HG03354 (cell line): ENCODE data around the gene GPC1.

Source experiments
- ATAC-seq: cut with Tn5 transposase; IDR thresholded peaks from one replicate; pipeline ENCODE4 v1.9.1; 2021; ENCODE audit warnings: mild to moderate bottlenecking; ENCODE audit not compliant: unreplicated experiment, poor library complexity, severe bottlenecking

GPC1 gene

DNA sequence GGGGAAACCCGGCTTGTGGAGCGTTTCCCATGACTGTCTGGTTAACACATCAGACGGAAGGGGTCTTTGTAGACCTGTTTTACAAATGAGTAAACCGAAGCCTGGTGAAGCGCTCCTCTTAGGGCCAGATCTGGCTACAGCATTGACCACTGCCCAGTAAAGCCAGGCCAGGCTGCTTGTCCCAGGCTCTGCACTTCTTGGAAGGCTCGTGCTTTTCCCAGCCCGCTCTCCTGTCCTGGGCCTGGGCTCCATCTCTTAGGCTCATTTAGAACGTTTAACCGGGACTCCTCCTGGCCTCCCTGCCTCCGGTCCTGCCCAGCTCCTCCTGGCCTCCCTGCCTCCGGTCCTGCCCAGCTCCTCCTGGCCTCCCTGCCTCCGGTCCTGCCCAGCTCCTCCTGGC is 4.8 kb downstream of the GPC1 start:
- no peak for ATAC-seq

DNA sequence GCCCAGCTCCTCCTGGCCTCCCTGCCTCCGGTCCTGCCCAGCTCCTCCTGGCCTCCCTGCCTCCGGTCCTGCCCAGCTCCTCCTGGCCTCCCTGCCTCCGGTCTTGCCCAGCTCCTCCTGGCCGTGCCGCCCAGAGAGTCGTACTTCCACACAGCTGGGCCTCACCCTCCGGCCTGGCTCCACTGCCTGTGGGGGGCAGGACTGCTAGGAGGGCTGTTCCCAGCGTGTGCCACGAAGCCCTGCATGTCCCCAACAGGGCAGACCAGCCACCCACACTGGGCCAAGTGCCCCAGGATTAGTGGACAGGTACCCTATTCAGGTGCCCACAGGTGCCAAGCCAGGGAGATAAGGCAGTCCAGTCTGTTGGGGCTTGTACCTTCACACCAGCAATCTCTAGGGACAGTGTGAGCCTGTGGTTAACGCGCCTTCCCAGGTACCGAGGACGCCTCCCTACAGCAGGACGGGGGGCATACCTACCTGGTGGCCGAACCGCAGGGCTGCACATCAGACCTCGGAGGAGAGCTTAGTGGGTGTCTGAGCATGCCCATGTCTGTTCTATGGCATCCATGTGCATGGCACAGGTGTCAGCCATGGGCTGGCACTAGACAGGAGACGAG is 5.3 kb downstream of the GPC1 start:
- ATAC-seq, result no peak

DNA sequence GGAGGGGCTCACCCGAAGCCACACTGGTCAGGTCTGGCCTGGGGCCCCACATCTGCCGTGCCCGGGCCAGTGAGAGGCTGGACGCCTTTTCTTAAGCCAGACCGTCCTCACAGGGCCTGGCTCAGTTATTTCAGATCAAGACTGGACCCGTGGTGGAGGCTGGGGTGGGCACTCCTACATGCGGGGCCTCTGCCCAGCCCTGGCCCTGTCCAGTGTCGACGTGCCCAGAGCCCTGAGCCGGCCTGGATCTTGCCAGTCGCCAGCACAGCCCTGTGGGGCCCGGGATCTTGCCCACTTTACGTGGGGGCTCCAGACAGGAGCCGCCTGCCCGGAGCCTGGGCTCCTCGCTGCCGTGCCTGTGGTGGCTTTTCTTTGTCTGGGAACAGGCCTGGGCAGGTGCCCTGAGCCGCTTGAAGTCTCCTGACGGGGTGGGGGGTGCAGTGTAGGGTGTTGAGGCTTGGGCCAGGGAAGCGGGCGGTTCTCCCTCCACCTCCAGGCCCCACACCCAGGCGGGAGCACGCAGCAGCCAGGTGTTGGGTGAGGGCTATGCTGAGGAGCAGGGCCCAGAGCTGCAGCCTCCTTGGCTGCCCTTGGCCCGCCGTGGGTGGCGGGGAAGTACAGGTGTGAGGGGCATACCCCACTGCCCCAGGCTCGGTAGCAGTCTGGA is 6.0 kb downstream of the GPC1 start:
- no peak for ATAC-seq

DNA sequence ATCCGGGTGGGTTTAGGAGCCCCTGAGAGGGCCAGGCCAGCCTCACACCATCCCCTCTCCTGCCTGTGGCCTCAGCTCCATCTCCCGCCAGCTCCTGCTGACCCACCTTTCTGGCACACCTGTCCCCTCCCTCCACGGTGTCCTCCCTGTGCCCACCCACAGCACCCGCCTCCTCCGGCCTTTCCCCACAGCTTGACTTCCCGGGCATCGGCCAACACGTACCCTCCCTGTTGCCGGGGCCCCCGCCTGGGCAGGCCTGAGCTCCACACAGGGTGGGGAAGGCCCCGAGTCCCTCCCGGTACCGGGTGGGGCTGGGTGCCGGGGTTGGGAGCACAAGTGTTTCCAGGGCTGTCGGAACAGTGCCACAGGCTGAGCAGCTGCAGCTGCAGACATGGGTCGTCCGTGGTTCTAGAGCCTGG is 6.5 kb downstream of the GPC1 start:
- no peak for ATAC-seq

DNA sequence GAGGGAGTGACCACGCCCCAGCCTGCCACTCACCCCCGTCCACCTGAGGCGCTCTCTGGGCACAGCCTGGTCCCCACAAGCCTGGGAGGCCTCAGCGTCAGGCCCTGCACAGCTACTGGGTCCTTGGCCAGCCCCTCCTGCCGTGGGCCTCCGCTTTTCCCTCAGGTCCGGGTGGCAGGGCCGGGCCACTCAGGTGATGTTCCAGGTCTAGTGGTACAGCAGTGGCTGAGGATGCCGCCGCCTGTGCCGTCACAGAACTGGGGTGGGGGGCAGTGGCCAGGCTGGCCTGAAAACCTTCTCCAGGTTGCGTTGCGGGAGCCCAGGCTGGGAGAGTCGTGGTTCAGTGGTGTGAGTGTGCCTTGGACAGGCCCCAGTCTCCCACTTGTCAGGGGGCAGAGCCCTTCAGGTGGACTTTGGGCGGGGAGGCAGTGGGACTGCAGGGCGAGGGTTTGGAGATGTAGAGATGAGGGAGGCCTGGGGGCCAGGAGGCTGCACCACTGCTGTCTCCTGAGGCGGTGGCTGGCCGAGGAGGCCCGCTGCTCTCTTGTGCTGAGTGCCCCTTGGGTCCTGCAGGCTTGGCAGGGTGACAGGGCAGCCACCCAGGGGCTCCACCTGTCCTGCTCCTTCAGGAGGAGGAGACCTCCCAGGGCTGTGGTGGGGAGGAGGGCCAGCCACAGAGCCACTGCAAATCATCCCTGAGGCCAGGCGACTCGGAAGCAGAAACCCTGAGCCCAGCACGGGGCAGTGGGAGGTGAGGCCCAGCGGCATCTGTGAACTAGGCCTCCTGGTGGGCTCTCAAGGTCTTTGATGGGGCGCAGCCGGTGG is 7.6 kb downstream of the GPC1 start:
- ATAC-seq, result no peak

DNA sequence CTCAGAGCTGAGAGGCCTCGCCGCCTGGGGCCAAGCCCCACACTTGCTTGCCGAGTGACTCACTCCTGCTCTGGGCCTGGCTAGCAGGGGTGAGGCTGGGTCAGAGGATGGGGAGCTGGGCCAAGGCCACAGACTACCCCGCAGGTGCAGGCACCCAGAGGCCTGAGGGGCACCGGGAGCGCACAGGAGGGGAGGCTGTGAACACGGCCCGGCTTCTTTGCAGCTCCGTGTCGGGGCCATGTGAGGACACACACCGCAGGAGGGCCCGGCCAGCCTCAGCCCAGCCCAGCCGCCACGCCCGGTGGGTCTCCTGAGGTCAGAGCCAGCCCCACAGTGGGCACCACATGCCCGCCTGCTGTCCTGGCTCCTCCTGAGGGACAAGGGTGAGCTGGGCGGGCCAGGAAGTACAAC is 8.4 kb downstream of the GPC1 start:
- no peak for ATAC-seq

DNA sequence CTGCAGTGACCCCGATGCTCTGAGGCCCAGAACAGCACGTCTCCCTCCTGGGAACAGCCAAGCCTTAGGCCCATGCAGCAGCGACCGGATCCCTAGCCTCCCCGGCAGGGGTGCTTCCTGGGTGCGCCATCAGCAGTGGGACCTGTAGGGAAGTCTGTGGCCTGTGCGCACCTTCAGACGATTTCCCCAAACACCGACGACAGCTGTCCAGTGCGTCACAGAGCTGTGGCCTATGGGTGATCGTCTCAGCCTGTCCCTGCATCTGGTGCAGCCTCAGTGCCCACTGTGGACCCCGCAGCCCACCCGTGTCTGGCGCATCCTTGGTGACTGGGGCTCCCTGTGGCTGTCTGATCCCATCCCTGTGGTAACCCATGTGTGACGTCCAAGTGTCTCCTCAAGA is 9.0 kb downstream of the GPC1 start:
- no peak for ATAC-seq

DNA sequence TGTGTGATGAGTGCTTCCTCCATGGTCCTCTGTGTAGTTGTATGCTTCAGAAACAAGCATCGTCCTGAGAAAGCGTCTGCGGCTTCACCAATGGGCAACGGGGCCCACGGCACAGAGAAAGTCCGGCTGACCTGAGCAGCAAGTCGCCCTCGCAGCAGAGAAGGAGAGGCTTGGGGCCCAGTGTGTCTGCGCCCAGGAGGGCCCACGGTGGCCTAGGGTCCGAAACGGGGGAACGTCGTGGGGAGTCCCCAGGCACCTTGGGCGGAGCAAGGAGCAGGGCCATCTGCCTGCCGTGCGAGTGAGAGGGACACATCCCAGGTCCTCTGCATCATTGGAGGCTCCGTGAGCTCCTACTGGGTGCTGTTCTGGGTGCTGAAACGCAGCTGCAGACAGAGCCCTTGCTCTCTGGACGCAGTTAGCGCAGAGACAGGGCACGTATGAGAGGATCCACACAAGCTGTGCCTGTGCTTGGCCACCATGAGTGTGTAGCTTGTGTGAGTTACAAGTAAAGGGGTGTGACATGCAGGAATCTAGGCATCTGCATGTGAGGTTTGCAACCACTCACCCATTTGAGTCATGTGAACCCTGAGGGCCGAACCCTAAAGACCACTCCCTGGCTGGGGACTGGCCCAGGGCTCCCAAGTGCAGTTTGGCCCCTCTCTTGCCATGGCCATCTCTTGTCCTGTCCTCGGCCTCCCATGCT is 10.6 kb downstream of the GPC1 start:
- ATAC-seq, result no peak

DNA sequence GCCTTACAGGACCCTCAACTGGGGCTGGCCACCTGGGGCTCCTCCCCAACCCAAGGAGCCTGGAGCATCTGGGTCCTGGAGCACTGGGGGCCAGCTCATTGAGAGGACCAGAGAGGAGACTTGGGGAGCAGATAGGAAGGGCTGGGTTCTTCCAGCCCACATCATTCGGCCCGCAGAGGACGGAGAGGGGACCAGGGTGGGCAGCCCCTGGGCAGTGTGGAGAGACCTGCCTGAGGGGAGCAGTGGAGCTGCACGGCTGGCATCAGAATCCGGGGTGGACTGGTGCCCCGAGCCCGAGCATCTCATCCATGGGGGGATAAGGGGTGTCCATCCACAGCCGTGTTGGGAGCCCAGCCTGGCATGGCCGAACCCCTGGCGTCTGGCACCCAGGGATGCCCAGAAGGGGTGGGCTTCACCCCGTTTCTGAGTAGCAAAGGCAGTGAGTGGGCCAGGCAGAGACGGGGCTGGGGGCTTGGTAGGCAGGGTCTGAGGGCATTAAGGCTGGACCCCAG is 11.3 kb downstream of the GPC1 start:
- ATAC-seq, result no peak

DNA sequence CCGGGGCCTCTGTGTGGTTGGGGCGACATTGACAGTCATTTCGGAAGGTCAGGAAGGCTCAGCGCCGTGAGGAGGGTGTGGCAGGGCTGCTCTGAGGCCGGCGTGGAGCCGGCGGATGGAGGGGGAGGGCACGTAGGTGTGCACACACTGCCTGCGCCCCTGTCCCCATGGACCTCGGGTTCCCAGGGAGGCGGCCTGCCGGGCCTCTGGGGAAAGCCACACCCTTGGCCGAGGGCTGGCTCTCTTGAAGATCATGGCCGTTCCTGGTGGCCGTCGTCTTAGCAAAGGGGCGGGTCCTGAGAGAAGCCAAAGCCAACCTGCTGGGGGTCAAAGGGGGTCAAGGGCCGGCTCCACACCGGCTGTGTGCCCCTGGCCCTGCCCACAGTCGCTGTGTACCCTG is 11.9 kb downstream of the GPC1 start:
- no peak for ATAC-seq

DNA sequence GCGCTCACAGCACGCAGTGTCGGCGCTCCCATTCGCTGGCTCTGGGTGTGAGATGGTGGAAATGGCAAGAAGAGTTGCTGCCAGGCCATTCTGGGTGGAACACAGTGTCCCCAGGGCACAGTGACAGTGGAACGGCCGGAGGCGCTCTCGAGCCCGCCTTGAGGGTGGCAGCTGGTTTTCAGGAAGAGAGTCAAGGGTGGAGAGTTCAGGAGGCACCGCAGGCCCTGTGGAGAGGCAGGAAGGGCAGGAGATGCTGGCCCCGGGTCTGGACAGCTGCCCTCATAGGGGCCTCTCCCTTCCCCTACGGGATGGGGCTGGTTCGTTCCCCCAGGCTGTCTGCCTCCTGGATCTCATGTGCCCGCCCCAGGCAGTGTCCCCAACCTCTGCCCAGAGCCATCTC is 12.5 kb downstream of the GPC1 start:
- no peak for ATAC-seq

DNA sequence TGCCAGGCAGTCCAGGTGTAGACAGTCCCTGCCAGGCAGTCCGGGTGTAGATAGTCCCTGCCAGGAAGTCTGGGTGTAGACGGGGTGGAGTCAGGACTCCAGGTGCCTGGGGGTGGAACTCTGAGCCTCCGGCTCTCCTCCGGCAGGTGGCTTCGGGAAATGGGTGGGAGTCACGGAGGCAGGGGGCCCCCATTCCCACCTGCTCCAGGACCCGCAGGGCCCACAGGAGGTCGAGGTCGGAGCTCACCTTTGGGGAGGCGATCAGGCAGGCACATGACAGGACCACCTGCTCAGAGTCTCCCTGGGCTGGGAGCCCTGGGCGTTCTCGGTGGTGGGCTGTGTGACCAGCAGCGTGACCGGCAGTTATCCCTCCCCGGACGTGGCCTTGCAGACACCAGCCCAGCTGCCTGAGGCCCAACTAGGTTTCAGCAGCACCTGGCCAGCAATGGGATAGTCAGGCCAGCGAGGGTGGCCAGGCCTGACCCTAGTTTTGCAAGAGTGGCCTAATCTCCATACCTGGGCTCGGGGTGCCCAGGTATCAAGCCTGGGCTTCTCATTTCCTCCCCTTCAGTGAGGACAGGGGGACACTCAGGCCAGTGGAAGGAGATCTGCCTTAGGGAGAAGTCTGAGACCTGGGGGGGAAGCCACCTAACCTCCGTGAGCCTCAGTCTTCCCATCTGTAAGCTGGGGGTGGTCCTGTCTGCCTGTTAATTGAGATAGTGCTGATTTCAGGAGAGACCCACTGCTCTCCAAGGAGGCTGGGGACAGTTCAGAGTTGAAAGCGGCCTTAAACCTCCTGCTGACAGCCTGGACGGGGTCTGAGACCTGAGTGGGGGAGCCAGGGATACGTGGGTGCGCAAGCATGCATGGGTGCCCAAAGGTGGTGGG is 13.2 kb downstream of the GPC1 start:
- no peak for ATAC-seq

DNA sequence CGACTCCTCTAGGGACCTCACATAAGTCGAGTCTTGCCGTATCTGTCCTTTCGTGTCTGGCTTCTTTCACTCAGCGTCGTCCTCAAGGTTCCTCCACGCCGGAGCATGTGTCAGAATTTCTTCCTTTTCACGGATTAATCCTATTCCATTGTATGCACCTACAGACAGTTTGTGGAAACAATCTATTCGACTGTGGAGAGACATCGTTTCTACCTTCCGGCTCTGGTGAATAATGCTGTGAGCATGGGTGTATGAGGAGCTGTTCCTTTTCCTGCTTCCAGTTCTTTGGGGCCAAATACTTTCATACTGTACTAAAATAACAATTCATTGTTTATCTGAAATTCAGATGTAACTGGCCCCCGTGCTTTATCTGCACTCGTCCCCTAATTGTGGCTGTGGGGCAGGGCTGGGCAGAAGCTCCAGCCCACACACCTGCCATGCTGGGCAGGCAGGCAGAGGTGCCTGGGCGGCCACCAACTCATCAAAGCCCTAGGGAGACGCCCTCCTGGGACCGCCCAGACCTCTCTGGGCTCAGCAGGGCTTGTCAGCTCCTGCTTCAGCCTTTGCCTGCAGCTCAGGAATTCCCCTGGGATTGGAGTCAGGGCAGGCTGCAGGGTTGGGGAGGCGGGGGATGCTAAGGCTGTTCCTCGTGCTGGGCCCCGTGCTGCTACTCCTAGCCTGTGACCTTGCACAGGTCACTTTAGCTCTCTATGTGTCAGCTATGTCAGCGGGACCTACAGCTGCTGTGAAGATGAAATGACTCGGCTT is 14.5 kb downstream of the GPC1 start:
- no peak for ATAC-seq

DNA sequence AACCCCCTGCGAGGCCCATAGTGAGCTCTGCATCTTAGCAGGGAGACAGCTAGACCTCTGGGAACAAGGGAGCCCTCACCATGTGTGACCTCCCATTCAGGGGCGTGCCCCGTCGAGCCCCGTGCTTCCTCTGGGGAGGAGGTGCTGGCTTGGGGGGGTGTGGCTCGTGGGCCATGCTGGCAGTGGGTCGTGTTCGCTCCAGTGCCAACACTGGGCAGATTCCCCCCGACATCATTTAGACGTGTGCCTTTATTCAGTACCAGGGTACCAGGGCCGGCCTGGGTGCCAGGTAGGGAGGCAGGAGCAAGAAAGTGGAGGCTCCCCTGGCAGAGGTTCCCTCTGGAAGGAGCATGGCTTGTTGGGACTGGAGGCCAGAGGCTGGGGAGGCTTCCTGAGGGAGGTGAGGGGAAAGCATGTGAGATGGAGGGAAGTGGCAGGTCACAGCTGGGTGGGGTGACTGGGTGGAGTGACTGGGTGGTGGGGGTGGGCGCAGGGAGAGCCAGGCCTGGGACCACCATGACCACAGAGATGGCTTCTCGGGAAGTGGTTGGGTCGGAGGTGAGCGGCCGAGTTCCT is 15.2 kb downstream of the GPC1 start:
- ATAC-seq, result no peak

DNA sequence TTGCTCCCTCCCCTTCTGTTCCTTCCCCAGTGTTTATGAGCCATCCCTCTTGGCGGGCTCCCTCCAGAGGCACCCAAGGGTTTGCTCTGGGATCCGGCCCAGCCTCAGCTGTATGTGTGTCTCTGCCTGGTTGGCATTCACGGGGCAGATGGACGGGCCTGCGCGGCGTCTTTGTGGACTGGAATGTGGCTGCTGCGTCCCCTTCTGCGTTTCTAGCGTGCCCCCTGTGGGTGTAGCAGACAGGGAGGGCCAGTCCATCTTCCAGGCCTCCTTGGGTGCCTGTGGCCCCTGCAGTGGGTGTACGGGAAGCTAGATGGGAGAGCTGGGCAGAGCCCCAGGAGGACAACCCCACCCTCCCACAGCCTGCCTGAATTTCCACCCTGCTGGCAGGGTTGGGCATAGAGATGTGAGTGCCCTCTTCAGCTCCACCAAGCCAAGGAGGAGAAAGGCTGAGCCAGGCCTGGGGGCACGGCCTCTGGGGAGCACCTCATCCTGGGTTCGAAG is 15.7 kb downstream of the GPC1 start:
- ATAC-seq, result no peak

DNA sequence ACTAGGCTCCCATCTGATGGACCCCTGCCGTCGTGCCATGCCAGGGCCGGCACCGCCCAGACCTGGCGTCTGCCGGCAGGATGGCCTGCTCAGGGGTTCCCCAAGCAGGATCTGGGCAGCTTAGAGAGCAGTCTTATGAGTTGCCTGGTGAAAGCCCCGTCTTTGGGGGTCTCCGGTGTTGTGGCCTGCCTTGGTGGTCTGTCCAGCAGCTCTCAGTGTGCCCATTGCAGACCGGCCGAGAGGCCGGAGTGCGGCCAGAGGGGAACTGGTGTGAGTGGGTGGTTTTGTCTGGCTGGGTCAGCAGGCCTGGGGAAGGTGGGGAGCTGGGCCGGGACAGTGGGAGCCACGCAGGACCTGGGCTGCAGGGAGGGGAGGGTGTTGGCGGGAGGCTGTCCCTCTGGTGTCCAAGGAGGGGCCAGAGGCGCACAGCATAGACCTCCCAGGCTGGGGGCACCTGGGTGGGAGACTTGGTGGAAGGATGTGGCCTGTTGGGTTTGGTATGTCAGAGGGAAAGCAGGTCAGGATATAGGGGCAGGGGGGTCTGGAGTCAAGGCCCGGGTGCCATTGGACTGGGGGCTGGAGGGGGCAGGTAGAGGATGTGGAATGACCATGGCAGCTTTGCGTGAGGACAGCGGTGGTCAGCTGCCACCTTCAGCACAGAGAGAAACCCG is 16.5 kb downstream of the GPC1 start:
- ATAC-seq, result no peak

DNA sequence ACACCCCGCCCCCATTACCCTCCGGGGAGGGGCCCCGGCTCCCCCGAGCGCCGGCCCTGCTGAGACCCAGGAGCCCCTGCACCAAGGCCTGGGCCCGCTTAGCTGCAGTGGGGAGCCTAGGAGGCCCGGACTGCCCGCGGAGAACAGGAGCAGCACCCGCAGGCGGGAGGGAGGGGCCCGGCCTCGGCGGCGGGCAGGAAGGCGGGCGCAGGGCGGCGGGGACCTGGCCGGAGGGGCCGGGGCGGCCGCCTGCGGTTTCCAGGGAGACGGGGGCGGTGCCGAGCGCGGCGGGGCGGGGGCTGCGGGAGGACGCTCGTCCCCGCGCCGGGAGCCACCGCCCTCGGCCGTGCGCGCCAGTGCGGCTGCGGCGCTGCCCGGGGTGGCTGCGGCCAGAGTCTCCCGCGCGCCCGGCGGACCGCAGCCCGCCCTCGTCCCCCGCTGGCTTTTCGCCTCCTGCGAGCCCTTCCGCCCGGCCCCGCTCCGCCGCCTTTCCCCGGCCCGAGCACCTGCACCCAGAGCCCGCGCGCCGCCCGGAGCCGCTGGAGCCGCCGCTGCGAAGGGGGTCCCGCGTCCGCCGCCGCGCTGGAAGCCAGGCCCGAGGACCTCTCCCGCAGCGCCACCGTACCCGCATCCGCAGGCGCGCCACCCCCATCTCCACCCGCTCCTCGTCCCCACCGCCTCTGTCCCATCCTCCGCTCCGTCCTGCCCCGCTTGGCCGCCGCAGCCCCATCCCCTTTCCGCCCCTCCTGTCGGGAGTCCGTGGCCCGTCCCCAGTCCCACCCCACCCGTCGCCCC is 17.2 kb downstream of the GPC1 start:
- ATAC-seq, result no peak
